GM19035 (cell line): ENCODE measurements around the gene PCDHAC1.

Source experiments
- ATAC-seq: cut with Tn5 transposase; IDR thresholded peaks from one replicate; pipeline ENCODE4 v1.9.1; 2021; ENCODE audit not compliant: unreplicated experiment

PCDHAC1 gene

GRCh38 chr5:140967226-140967893 lies 41.3 kb downstream of the PCDHAC1 start:
- ATAC-seq, result no peak

GRCh38 chr5:140969880-140970279 lies 43.8 kb downstream of the PCDHAC1 start:
- ATAC-seq, result no peak

GRCh38 chr5:140973550-140973949 lies 47.5 kb downstream of the PCDHAC1 start:
- no peak for ATAC-seq

GRCh38 chr5:140977003-140977402 lies 50.9 kb downstream of the PCDHAC1 start:
- no peak for ATAC-seq

DNA sequence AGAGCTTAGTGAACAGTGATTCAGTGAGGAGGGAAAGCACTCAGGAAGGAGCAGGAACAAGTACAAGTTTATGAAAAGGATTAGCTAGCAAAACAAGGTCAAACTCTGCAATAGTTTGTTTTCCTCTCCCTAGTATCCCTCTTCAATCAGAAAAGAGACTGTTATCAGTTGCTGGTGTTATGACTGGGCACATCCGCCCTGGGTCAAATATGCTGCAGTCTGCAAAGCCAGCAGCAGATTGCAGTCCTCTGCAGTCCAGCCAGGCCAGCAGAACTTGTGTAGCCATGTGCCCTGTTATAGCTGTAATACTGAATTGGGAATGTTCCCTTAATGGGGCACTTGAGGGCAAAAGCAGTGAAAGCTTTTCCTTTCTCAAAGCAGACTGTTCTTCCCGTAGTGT lies 52.2 kb downstream of the PCDHAC1 start:
- ATAC-seq, result no peak

- ATAC-seq, result no peak
These were observed 52.9 kb downstream of the PCDHAC1 start for GRCh38 chr5:140978983-140979382.
